ENCODE measurements around the gene ALS2CL.
"Not testable (repeated sequence)": the region's sequence is repeated elsewhere in the genome, so short reads cannot be mapped to it uniquely, and the experiment has no call there.

Gene ALS2CL

GRCh38 chr3:46693038-46693891 lies at the start of gene ALS2CL:
Gene ALS2CL (minus strand): TSS chr3:46693679. CDS start chr3:46689440, 4,239 bp downstream.
- no peaks in the 10 kb centered on the region for H3K36me3 Mint-ChIP-seq
- H3K4me1 Mint-ChIP-seq = peaks cover 72% of the 10 kb centered on the region
- no peaks in the 10 kb centered on the region for H3K27me3 Mint-ChIP-seq

GRCh38 chr3:46742992-46743585 lies 49.6 kb upstream of the ALS2CL start:
- H3K4me1 Mint-ChIP-seq = no peaks in the 10 kb centered on the region

More at GRCh38 chr3:46693038-46693891, at the start of gene ALS2CL:
- H3K9me3 Mint-ChIP-seq = no peaks in the 10 kb centered on the region
- no peak within 1 kb of the TSS for H3K27ac Mint-ChIP-seq
- H3K4me3 Mint-ChIP-seq = peak within 1 kb of the TSS; percentile 87

GRCh38 chr3:46739565-46739964 lies 46.1 kb upstream of the ALS2CL start:
- not testable (repeated sequence) for H3K9me3 Mint-ChIP-seq, H3K27ac Mint-ChIP-seq, H3K4me1 Mint-ChIP-seq, H3K4me3 Mint-ChIP-seq, H3K27me3 Mint-ChIP-seq, H3K36me3 Mint-ChIP-seq

More at GRCh38 chr3:46742992-46743585, 49.6 kb upstream of the ALS2CL start:
- Mint-ChIP-seq H3K4me3 (no peak overlapping the region), H3K27me3 (no peaks in the 10 kb centered on the region), H3K9me3 (no peaks in the 10 kb centered on the region), H3K36me3 (no peaks in the 10 kb centered on the region), H3K27ac (no peak overlapping the region)

GRCh38 chr3:46737329-46737731 lies 43.9 kb upstream of the ALS2CL start:
- no peak overlapping the region for H3K4me3 Mint-ChIP-seq
- H3K9me3 Mint-ChIP-seq = no peaks in the 10 kb centered on the region
- no peaks in the 10 kb centered on the region for H3K36me3 Mint-ChIP-seq
- H3K4me1 Mint-ChIP-seq = no peaks in the 10 kb centered on the region
- no peak overlapping the region for H3K27ac Mint-ChIP-seq
- H3K27me3 Mint-ChIP-seq = peaks cover 2% of the 10 kb centered on the region

GRCh38 chr3:46736006-46736872 lies 42.8 kb upstream of the ALS2CL start:
- Mint-ChIP-seq H3K27ac (no peak overlapping the region), H3K36me3 (no peaks in the 10 kb centered on the region), H3K9me3 (no peaks in the 10 kb centered on the region), H3K4me1 (no peaks in the 10 kb centered on the region), H3K27me3 (peaks cover 2% of the 10 kb centered on the region), H3K4me3 (no peak overlapping the region)

GRCh38 chr3:46734773-46735172 lies 41.3 kb upstream of the ALS2CL start:
- Mint-ChIP-seq H3K4me1 (no peaks in the 10 kb centered on the region), H3K4me3 (no peak overlapping the region), H3K36me3 (no peaks in the 10 kb centered on the region), H3K9me3 (no peaks in the 10 kb centered on the region), H3K27ac (no peak overlapping the region), H3K27me3 (peaks cover 2% of the 10 kb centered on the region)

GRCh38 chr3:46733026-46733800 lies 39.7 kb upstream of the ALS2CL start:
- H3K9me3 Mint-ChIP-seq = no peaks in the 10 kb centered on the region
- H3K27me3 Mint-ChIP-seq = peaks cover 2% of the 10 kb centered on the region
- no peaks in the 10 kb centered on the region for H3K36me3 Mint-ChIP-seq
- no peaks in the 10 kb centered on the region for H3K4me1 Mint-ChIP-seq
- peak overlapping the region; percentile 4 for H3K27ac Mint-ChIP-seq
- no peak overlapping the region for H3K4me3 Mint-ChIP-seq

GRCh38 chr3:46731795-46732194 lies 38.3 kb upstream of the ALS2CL start:
- peaks cover under 1% of the 10 kb centered on the region for H3K27me3 Mint-ChIP-seq
- no peaks in the 10 kb centered on the region for H3K9me3 Mint-ChIP-seq
- H3K27ac Mint-ChIP-seq = no peak overlapping the region
- no peaks in the 10 kb centered on the region for H3K4me1 Mint-ChIP-seq
- H3K4me3 Mint-ChIP-seq = no peak overlapping the region
- H3K36me3 Mint-ChIP-seq = no peaks in the 10 kb centered on the region

GRCh38 chr3:46730819-46731218 lies 37.3 kb upstream of the ALS2CL start:
- H3K27me3 Mint-ChIP-seq = peaks cover 4% of the 10 kb centered on the region
- H3K27ac Mint-ChIP-seq = no peak overlapping the region
- no peaks in the 10 kb centered on the region for H3K4me1 Mint-ChIP-seq
- no peak overlapping the region for H3K4me3 Mint-ChIP-seq
- H3K9me3 Mint-ChIP-seq = no peaks in the 10 kb centered on the region
- no peaks in the 10 kb centered on the region for H3K36me3 Mint-ChIP-seq

- H3K4me1 Mint-ChIP-seq = no peaks in the 10 kb centered on the region
- H3K9me3 Mint-ChIP-seq = no peaks in the 10 kb centered on the region
- H3K27me3 Mint-ChIP-seq = peaks cover 4% of the 10 kb centered on the region
- no peak overlapping the region for H3K4me3 Mint-ChIP-seq
- no peak overlapping the region for H3K27ac Mint-ChIP-seq
- H3K36me3 Mint-ChIP-seq = no peaks in the 10 kb centered on the region
Observed at GRCh38 chr3:46729038-46729437, 35.6 kb upstream of the ALS2CL start.

GRCh38 chr3:46725621-46726314 lies 32.3 kb upstream of the ALS2CL start:
- H3K9me3 Mint-ChIP-seq = no peaks in the 10 kb centered on the region

GRCh38 chr3:46724424-46724823 lies 30.9 kb upstream of the ALS2CL start:
- H3K27ac Mint-ChIP-seq = no peak overlapping the region
- no peaks in the 10 kb centered on the region for H3K4me1 Mint-ChIP-seq
- no peaks in the 10 kb centered on the region for H3K36me3 Mint-ChIP-seq
- peaks cover 8% of the 10 kb centered on the region for H3K27me3 Mint-ChIP-seq
- H3K9me3 Mint-ChIP-seq = no peaks in the 10 kb centered on the region
- no peak overlapping the region for H3K4me3 Mint-ChIP-seq

More at GRCh38 chr3:46725621-46726314, 32.3 kb upstream of the ALS2CL start:
- H3K4me3 Mint-ChIP-seq = no peak overlapping the region
- no peaks in the 10 kb centered on the region for H3K4me1 Mint-ChIP-seq
- peaks cover 8% of the 10 kb centered on the region for H3K27me3 Mint-ChIP-seq
- no peak overlapping the region for H3K27ac Mint-ChIP-seq
- H3K36me3 Mint-ChIP-seq = no peaks in the 10 kb centered on the region

GRCh38 chr3:46722443-46722842 lies 29.0 kb upstream of the ALS2CL start:
- no peaks in the 10 kb centered on the region for H3K9me3 Mint-ChIP-seq
- no peaks in the 10 kb centered on the region for H3K4me1 Mint-ChIP-seq
- no peak overlapping the region for H3K27ac Mint-ChIP-seq
- H3K36me3 Mint-ChIP-seq = no peaks in the 10 kb centered on the region
- H3K27me3 Mint-ChIP-seq = peaks cover 11% of the 10 kb centered on the region
- H3K4me3 Mint-ChIP-seq = no peak overlapping the region

- Mint-ChIP-seq H3K4me3 (no peak overlapping the region), H3K27me3 (peaks cover 7% of the 10 kb centered on the region), H3K36me3 (no peaks in the 10 kb centered on the region), H3K9me3 (no peaks in the 10 kb centered on the region), H3K27ac (no peak overlapping the region), H3K4me1 (no peaks in the 10 kb centered on the region)
Observed at GRCh38 chr3:46721009-46721408, 27.5 kb upstream of the ALS2CL start.
